Keratinocyte (primary cell): ENCODE data around the gene ACVR2B. TPM values are rescaled to one million over a fixed set of nuclear protein-coding genes. Genes with fewer than 3 reads are reported as not detected.

Experiments used
- DNase-seq: peaks from one replicate; pipeline ENCODE4 v3.0.0-alpha.2; 2011; ENCODE audit warnings: low read depth, missing footprints, low spot score
- FAIRE-seq: peaks from 2 replicates; lab custom pipeline; 2011; peaks lifted over from hg19 to GRCh38; lab: Jason Lieb, UNC
- H2AFZ ChIP-seq: 2 replicates; pipeline ENCODE4 v1.6.0; 2012; ENCODE audit warnings: low read length, control low read depth, inconsistent platforms; ENCODE audit not compliant: control insufficient read depth
- H3K27ac ChIP-seq: 2 replicates; pipeline ENCODE4 v1.5.1; 2011; ENCODE audit warnings: low read length; ENCODE audit not compliant: control insufficient read depth, insufficient read depth
- H3K27me3 ChIP-seq: 3 replicates; pipeline ENCODE4 v1.6.0; 2011; ENCODE audit warnings: low read length; ENCODE audit not compliant: control insufficient read depth, insufficient read depth; ENCODE audit errors: extremely low read depth
- H3K36me3 ChIP-seq, 2 experiments: 2 replicates in 1 of 2; 3 replicates in 1 of 2; pipeline ENCODE4 v1.5.1; 2011; ENCODE audit warnings: low read length in 2 of 2, mild to moderate bottlenecking in 1 of 2; ENCODE audit not compliant: control insufficient read depth in 2 of 2, insufficient read depth in 2 of 2; ENCODE audit errors: extremely low read depth in 1 of 2
- H3K4me1 ChIP-seq: 3 replicates; pipeline ENCODE4 v1.5.1; 2011; ENCODE audit warnings: low read length; ENCODE audit not compliant: control insufficient read depth, insufficient read depth; ENCODE audit errors: extremely low read depth
- H3K4me2 ChIP-seq: 3 replicates; pipeline ENCODE4 v1.6.0; 2011; ENCODE audit warnings: low read depth, low read length; ENCODE audit not compliant: control insufficient read depth, insufficient read depth; ENCODE audit errors: extremely low read depth
- H3K4me3 ChIP-seq, 3 experiments: fragments of 200-600 bp in 1 of 3; sonication (generic) in 1 of 3; 2 replicates in 2 of 3; 3 replicates in 1 of 3; pipeline ENCODE4 v1.5.1; 2011 to 2016; ENCODE audit warnings: low read length in 3 of 3, mild to moderate bottlenecking in 3 of 3, control low read depth in 2 of 3, inconsistent platforms in 1 of 3, low read depth in 1 of 3, mixed read lengths in 1 of 3, mixed run types in 1 of 3, moderate library complexity in 1 of 3; ENCODE audit not compliant: control insufficient read depth in 2 of 3, insufficient read depth in 2 of 3; ENCODE audit errors: extremely low read depth in 1 of 3
- H3K79me2 ChIP-seq: 2 replicates; pipeline ENCODE4 v1.6.0; 2012; ENCODE audit warnings: low read length; ENCODE audit not compliant: control insufficient read depth, insufficient read depth
- H3K9ac ChIP-seq: 3 replicates; pipeline ENCODE4 v1.6.0; 2011; ENCODE audit warnings: low read length; ENCODE audit not compliant: control insufficient read depth, insufficient read depth; ENCODE audit errors: extremely low read depth
- H3K9me1 ChIP-seq: 3 replicates; pipeline ENCODE4 v1.6.0; 2011; ENCODE audit warnings: low read length; ENCODE audit not compliant: control insufficient read depth, insufficient read depth; ENCODE audit errors: extremely low read depth
- H3K9me3 ChIP-seq: 2 replicates; pipeline ENCODE4 v1.5.1; 2012; ENCODE audit warnings: low read depth, low read length; ENCODE audit not compliant: control insufficient read depth
- H4K20me1 ChIP-seq: 3 replicates; pipeline ENCODE4 v1.6.0; 2011; ENCODE audit warnings: low read length; ENCODE audit not compliant: control insufficient read depth, insufficient read depth; ENCODE audit errors: extremely low read depth
- EZH2 ChIP-seq: IDR thresholded peaks from one replicate; pipeline ENCODE4 v1.6.1; 2012; ENCODE audit warnings: inconsistent platforms, mild to moderate bottlenecking, low read length, moderate library complexity
- dilution Hi-C: fragments of 300-500 bp; cut with MboI; formaldehyde crosslinking; loops from one replicate; pipeline ENCODE4 v1.7.0; 2020; ENCODE audit warnings: low sequenced_read_pairs; ENCODE audit not compliant: extremely low pct_ligation_motif_present
- polyA plus RNA-seq, 5 experiments: library from polyadenylated mRNA; depleted of rRNA in 3 of 5; stranded (reverse) in 3 of 5; stranded (forward) in 1 of 5; unstranded in 1 of 5; fragments of >200 nt; gene quantifications; 1 replicate in 1 of 5; 2 replicates in 3 of 5; 3 replicates in 1 of 5; pipeline versions ENCODE4 v1.2.1 to v1.2.3, GENCODE V29; 2011 to 2012; ENCODE audit warnings: missing spikeins in 2 of 5, low read depth in 1 of 5, low replicate concordance in 1 of 5
- TF ChIP-seq, protein P1 (sequence below), 3 experiments: IDR thresholded peaks in 1 of 3; conservative IDR thresholded peaks in 1 of 3; optimal IDR thresholded peaks in 1 of 3; 2 replicates in 2 of 3; 3 replicates in 1 of 3; pipeline versions ENCODE3 to v1.5.1; 2011; ENCODE audit warnings: low read length in 3 of 3, mild to moderate bottlenecking in 3 of 3, moderate library complexity in 2 of 3, control low read depth in 1 of 3, inconsistent platforms in 1 of 3; ENCODE audit not compliant: insufficient read depth in 2 of 3; ENCODE audit errors: extremely low read depth in 1 of 3

The ACVR2B gene
- polyA plus RNA-seq, 1 donor (not counting 4 experiments of a cell fraction or from before 2014, with no cell fraction given) = 0.46 TPM

DNA sequence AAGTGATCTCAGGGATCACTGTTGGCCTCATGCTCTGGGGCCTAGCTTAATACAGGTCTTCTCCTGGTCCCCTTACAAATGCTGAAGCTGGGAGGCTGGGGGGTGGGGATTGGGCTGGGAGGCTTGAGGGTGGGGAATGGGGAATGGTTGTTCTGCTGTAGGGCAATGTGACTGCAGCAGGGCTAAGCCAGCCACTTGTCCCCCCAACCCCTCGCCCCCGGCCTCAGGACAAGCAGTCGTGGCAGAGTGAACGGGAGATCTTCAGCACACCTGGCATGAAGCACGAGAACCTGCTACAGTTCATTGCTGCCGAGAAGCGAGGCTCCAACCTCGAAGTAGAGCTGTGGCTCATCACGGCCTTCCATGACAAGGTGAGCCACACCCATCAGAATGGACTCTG lies 25.2 kb downstream of the ACVR2B start:
- Histone ChIP-seq H3K27me3 (no peaks in the 10 kb centered on the region), H3K36me3 (peaks cover 0 to 1% of the 10 kb centered on the region in 2 experiments), H3K27ac (no peak overlapping the region), H2AFZ (no peak overlapping the region), H3K4me3 (no peak overlapping the region), H3K79me2 (no peaks in the 10 kb centered on the region), H3K9ac (no peak overlapping the region), H3K9me3 (no peaks in the 10 kb centered on the region), H3K9me1 (no peaks in the 10 kb centered on the region), H3K4me2 (no peak overlapping the region), H3K4me1 (no peaks in the 10 kb centered on the region), H4K20me1 (no peaks in the 10 kb centered on the region)
- dilution Hi-C loops = no loop called here
- FAIRE-seq = no peak
- no peak for DNase-seq
- TF ChIP-seq, protein P1, sequence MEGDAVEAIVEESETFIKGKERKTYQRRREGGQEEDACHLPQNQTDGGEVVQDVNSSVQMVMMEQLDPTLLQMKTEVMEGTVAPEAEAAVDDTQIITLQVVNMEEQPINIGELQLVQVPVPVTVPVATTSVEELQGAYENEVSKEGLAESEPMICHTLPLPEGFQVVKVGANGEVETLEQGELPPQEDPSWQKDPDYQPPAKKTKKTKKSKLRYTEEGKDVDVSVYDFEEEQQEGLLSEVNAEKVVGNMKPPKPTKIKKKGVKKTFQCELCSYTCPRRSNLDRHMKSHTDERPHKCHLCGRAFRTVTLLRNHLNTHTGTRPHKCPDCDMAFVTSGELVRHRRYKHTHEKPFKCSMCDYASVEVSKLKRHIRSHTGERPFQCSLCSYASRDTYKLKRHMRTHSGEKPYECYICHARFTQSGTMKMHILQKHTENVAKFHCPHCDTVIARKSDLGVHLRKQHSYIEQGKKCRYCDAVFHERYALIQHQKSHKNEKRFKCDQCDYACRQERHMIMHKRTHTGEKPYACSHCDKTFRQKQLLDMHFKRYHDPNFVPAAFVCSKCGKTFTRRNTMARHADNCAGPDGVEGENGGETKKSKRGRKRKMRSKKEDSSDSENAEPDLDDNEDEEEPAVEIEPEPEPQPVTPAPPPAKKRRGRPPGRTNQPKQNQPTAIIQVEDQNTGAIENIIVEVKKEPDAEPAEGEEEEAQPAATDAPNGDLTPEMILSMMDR (optimal IDR thresholded peaks at IDR 0.05 in 1 of 3, IDR thresholded peaks at IDR 0.05 in 1 of 3, conservative IDR thresholded peaks at IDR 0.05 in 1 of 3; ENCODE audit: extremely low read depth in 1 of 3, insufficient read depth in 2 of 3, low read length in 3 of 3) = no peak
- no peak for TF ChIP-seq EZH2

DNA sequence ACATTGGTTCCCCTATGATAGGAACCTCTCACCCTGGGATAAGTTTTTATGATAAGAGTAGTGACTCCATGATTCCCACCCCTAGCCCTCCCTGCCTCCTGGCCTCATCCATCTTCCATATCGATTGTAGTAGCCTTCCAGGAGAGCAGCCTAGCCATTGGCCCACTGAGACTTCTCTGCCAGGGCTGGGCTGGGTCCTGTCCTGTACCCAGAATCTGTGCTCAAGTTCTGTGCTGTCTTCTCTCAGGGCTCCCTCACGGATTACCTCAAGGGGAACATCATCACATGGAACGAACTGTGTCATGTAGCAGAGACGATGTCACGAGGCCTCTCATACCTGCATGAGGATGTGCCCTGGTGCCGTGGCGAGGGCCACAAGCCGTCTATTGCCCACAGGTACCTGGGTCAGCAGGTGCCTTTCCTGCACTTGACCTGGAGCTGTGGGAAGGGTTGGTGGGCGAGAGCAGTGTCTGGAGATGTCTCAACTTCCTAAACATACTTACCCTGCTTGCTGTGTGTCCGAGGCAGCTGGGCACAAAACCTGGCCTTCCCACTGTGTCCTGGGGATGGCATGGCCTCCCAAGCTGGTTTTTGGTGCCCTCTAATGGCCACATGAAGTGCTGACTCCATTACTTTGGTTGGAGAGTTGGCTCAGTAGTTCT lies 25.9 kb downstream of the ACVR2B start:
- Histone ChIP-seq H3K4me1 (no peaks in the 10 kb centered on the region), H3K27ac (no peak overlapping the region), H3K79me2 (no peaks in the 10 kb centered on the region), H2AFZ (no peak overlapping the region), H3K36me3 (peaks cover 0 to 1% of the 10 kb centered on the region in 2 experiments), H3K9me1 (no peaks in the 10 kb centered on the region), H3K4me2 (no peak overlapping the region), H3K9ac (no peak overlapping the region), H3K27me3 (no peaks in the 10 kb centered on the region), H4K20me1 (no peaks in the 10 kb centered on the region), H3K9me3 (no peaks in the 10 kb centered on the region), H3K4me3 (no peak overlapping the region)
- DNase-seq (peak; percentile 30), FAIRE-seq (peak; percentile 75)
- dilution Hi-C loops = no loop called here
- TF ChIP-seq, protein P1 (optimal IDR thresholded peaks at IDR 0.05 in 1 of 3, IDR thresholded peaks at IDR 0.05 in 1 of 3, conservative IDR thresholded peaks at IDR 0.05 in 1 of 3; ENCODE audit: extremely low read depth in 1 of 3, insufficient read depth in 2 of 3, low read length in 3 of 3) = peak; percentile 89 to 96 (median 91)
- TF ChIP-seq EZH2 = no peak
